Stomach (tissue), 4 donors: ENCODE measurements around the gene MOV10L1.
A peak's percentile ranks its signal among the peaks of the same experiment; 100 is the strongest.

Source experiments
- CTCF ChIP-seq, 7 experiments: fragments of 450-650 bp in 4 of 7; fragments of 200-600 bp in 3 of 7; sonication (generic) in 3 of 7; IDR thresholded peaks; one replicate each; pipeline ENCODE4 v1.5.1; 2016 to 2019; ENCODE audit warnings: antibody characterized with exemption in 7 of 7, control low read depth in 2 of 7, mild to moderate bottlenecking in 1 of 7
- POLR2A ChIP-seq, 4 donors: fragments of 450-650 bp; IDR thresholded peaks; one replicate each; pipeline ENCODE4 v1.6.1; 2016; ENCODE audit warnings: antibody characterized with exemption in 4 of 4, control low read depth in 2 of 4, mild to moderate bottlenecking in 1 of 4, moderate library complexity in 1 of 4

GRCh38 chr22:50206599-50206998 is 116.8 kb downstream of the MOV10L1 start:
- TF ChIP-seq POLR2A (IDR thresholded peaks at IDR 0.05) (no peak), CTCF (IDR thresholded peaks at IDR 0.05) (peak in 2 of 7 experiments; percentile 8 to 23)
